GM12892 (cell line): Measurements from ENCODE around the gene MATN1.

Experiments used
- POLR2A ChIP-seq: IDR thresholded peaks from 2 replicates; pipeline ENCODE4 v1.6.1; 2011; ENCODE audit warnings: low read depth, low read length, control low read depth
- TAF1 ChIP-seq: IDR thresholded peaks from 2 replicates; pipeline ENCODE4 v1.6.1; 2011; ENCODE audit warnings: low read depth, mild to moderate bottlenecking, control low read depth, low read length, borderline replicate concordance

GRCh38 chr1:30687886-30688285, 35.5 kb downstream of the MATN1 start:
- no peak for TF ChIP-seq TAF1
- TF ChIP-seq POLR2A = no peak
